ENCODE results near the gene ZNF496.

The ZNF496 gene

DNA sequence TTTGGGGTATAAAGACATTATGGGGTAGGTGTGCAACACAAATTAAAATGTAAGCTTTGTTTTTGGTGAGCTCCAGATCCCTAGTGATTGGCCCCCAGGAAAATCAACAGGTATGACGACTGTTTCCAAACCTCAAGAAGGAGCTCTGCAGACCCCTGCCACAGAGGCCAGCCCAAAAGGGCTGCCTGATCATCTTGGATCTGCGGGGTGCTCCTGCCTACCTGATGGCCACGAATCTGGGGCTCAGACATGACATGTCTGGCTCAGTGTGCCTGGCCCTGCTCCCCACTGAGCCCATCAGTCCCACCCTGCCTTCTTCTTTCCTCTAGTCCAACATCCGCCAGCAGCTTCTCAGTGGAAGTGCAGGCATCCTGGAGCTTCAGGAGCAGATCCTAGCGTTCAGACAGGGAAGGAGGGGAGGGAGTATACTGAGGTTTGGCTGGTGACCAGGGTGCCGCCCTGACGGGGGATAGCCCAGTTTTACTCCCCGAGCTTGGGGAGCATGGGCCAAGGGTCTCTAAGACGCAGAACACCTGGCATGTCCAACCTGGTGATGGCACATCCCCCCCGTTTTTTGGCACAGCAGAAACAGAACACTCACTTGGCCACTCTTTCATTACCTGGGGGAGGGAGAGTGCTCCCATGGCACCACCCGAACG, 31.8 kb downstream of the ZNF496 start:
- no peak overlapping the region for H3K4me3 ChIP-seq (replicated peaks in 1 of 2; ENCODE audit: low read depth in 2 of 2, low read length in 2 of 2)
- DNase-seq (ENCODE audit: low read depth in 2 of 2): no peak
- TF ChIP-seq, protein P1, sequence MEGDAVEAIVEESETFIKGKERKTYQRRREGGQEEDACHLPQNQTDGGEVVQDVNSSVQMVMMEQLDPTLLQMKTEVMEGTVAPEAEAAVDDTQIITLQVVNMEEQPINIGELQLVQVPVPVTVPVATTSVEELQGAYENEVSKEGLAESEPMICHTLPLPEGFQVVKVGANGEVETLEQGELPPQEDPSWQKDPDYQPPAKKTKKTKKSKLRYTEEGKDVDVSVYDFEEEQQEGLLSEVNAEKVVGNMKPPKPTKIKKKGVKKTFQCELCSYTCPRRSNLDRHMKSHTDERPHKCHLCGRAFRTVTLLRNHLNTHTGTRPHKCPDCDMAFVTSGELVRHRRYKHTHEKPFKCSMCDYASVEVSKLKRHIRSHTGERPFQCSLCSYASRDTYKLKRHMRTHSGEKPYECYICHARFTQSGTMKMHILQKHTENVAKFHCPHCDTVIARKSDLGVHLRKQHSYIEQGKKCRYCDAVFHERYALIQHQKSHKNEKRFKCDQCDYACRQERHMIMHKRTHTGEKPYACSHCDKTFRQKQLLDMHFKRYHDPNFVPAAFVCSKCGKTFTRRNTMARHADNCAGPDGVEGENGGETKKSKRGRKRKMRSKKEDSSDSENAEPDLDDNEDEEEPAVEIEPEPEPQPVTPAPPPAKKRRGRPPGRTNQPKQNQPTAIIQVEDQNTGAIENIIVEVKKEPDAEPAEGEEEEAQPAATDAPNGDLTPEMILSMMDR (IDR thresholded peaks at IDR 0.05; ENCODE audit: low read depth, low read length): no peak

- TF ChIP-seq, protein P1 (IDR thresholded peaks at IDR 0.05; ENCODE audit: low read depth, low read length): no peak
- DNase-seq (ENCODE audit: low read depth in 2 of 2): no peak
- H3K4me3 ChIP-seq (replicated peaks in 1 of 2; ENCODE audit: low read depth in 2 of 2, low read length in 2 of 2): no peak overlapping the region
These were observed 33.0 kb downstream of the ZNF496 start for GRCh38 chr1:247298701-247299100.

GRCh38 chr1:247298124-247298481, 33.6 kb downstream of the ZNF496 start:
- H3K4me3 ChIP-seq (replicated peaks in 1 of 2; ENCODE audit: low read depth in 2 of 2, low read length in 2 of 2): no peak overlapping the region
- DNase-seq (ENCODE audit: low read depth in 2 of 2): no peak
- TF ChIP-seq, protein P1 (IDR thresholded peaks at IDR 0.05; ENCODE audit: low read depth, low read length): no peak

GRCh38 chr1:247297263-247298123, 34.2 kb downstream of the ZNF496 start:
- TF ChIP-seq, protein P1 (IDR thresholded peaks at IDR 0.05; ENCODE audit: low read depth, low read length): no peak
- no peak for DNase-seq (ENCODE audit: low read depth in 2 of 2)
- no peak overlapping the region for H3K4me3 ChIP-seq (replicated peaks in 1 of 2; ENCODE audit: low read depth in 2 of 2, low read length in 2 of 2)

DNA sequence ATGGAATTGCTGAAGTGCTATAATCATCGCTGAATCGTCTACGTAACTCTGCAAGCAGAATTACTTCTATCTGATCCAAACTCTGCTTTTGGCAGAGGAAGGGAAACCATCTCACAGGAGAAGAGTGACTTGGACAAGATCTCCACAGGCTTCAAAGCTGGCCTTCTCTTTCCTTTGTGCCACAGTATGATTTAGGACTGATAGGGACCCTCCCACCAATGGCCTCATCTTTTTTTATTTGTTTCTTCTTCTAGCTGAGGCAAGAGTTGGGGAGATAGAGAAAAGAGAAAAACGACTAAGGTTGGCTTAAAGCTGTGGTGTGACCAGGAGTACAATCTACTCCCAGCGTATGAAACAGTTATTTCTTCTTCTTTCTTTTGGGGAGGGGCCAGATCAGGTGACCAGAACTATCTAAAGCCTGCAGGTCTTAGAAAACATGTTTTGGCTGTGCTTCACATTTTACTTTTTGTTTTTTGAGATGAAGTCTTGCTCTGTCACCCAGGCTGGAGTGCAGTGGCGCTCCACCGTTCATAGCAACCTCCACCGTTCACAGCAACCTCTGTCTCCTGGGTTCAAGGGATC, 35.0 kb downstream of the ZNF496 start:
- TF ChIP-seq, protein P1 (IDR thresholded peaks at IDR 0.05; ENCODE audit: low read depth, low read length): no peak
- DNase-seq (ENCODE audit: low read depth in 2 of 2): no peak
- H3K4me3 ChIP-seq (replicated peaks in 1 of 2; ENCODE audit: low read depth in 2 of 2, low read length in 2 of 2): no peak overlapping the region

GRCh38 chr1:247295746-247296145, 35.9 kb downstream of the ZNF496 start:
- H3K4me3 ChIP-seq (replicated peaks in 1 of 2; ENCODE audit: low read depth in 2 of 2, low read length in 2 of 2): no peak overlapping the region
- TF ChIP-seq, protein P1 (IDR thresholded peaks at IDR 0.05; ENCODE audit: low read depth, low read length): no peak
- DNase-seq (ENCODE audit: low read depth in 2 of 2): no peak

Measured in cardiac fibroblast (primary cell).